Liver (tissue), 9 donors: ENCODE data around the gene TMEM119. TPM values are rescaled to one million over a fixed set of nuclear protein-coding genes. Genes with fewer than 3 reads are reported as not detected.

Experiments used
- DNase-seq: peaks from one replicate; pipeline ENCODE4 v3.0.0-alpha.2; 2017; ENCODE audit warnings: low spot score
- H3K27ac ChIP-seq, 2 donors: one replicate each; pipeline ENCODE4 v1.7.0; 2013; ENCODE audit warnings: inconsistent platforms in 2 of 2, low read length in 2 of 2, control low read depth in 1 of 2, low read depth in 1 of 2, mild to moderate bottlenecking in 1 of 2
- H3K27me3 ChIP-seq, 4 donors: one replicate each; pipeline versions ENCODE4 v1.6.1 to v1.7.0; 2013; ENCODE audit warnings: low read length in 3 of 4, inconsistent platforms in 1 of 4, mild to moderate bottlenecking in 1 of 4, moderate library complexity in 1 of 4; ENCODE audit not compliant: control insufficient read depth in 4 of 4, insufficient read depth in 4 of 4
- H3K36me3 ChIP-seq, 4 donors: one replicate each; pipeline versions ENCODE4 v1.6.1 to v1.7.0; 2013; ENCODE audit warnings: low read length in 3 of 4, mild to moderate bottlenecking in 3 of 4, low read depth in 1 of 4, moderate library complexity in 1 of 4; ENCODE audit not compliant: control insufficient read depth in 4 of 4, insufficient read depth in 3 of 4
- H3K4me1 ChIP-seq, 4 donors: one replicate each; pipeline versions ENCODE4 v1.6.1 to v1.7.0; 2013; ENCODE audit warnings: low read length in 3 of 4, mild to moderate bottlenecking in 3 of 4, moderate library complexity in 1 of 4; ENCODE audit not compliant: control insufficient read depth in 4 of 4, insufficient read depth in 4 of 4
- H3K4me3 ChIP-seq, 3 donors: one replicate each; pipeline versions ENCODE4 v1.6.1 to v1.7.0; 2013; ENCODE audit warnings: low read length in 3 of 3, control low read depth in 1 of 3, low read depth in 1 of 3, mild to moderate bottlenecking in 1 of 3
- H3K9ac ChIP-seq, 2 donors: one replicate each; pipeline ENCODE4 v1.7.0; 2013; ENCODE audit warnings: low read length in 2 of 2, mild to moderate bottlenecking in 2 of 2, moderate library complexity in 2 of 2, control low read depth in 1 of 2, low read depth in 1 of 2
- H3K9me3 ChIP-seq, 4 donors: one replicate each; pipeline versions ENCODE4 v1.6.1 to v1.7.0; 2013; ENCODE audit warnings: low read length in 3 of 4; ENCODE audit not compliant: control insufficient read depth in 4 of 4
- ATF3 ChIP-seq: IDR thresholded peaks from 2 replicates; pipeline ENCODE4 v1.6.1; 2016; ENCODE audit warnings: antibody characterized with exemption
- CTCF ChIP-seq: fragments of 150-350 bp; IDR thresholded peaks from 2 replicates; pipeline ENCODE4 v1.5.1; 2017; ENCODE audit warnings: improper control_type of control experiment, low read depth, low read length; ENCODE audit not compliant: missing input control
- EGR1 ChIP-seq, 2 donors: IDR thresholded peaks; 2 replicates each; pipeline ENCODE4 v1.6.1; 2016 to 2018; ENCODE audit warnings: antibody characterized with exemption in 2 of 2, low read depth in 2 of 2
- FOXA1 ChIP-seq: IDR thresholded peaks from 2 replicates; pipeline ENCODE4 v1.6.1; 2016; ENCODE audit warnings: antibody characterized with exemption
- FOXA2 ChIP-seq: IDR thresholded peaks from 2 replicates; pipeline ENCODE4 v1.6.1; 2016; ENCODE audit warnings: antibody characterized with exemption
- GABPA ChIP-seq, 2 donors: IDR thresholded peaks in 1 of 2; conservative IDR thresholded peaks in 1 of 2; 2 replicates each; pipeline ENCODE4 v1.6.1; 2016; ENCODE audit warnings: antibody characterized with exemption in 2 of 2, mild to moderate bottlenecking in 1 of 2, moderate library complexity in 1 of 2
- HNF4A ChIP-seq, 2 donors: conservative IDR thresholded peaks; 2 replicates each; pipeline ENCODE4 v1.6.1; 2016; ENCODE audit warnings: antibody characterized with exemption in 2 of 2, mild to moderate bottlenecking in 2 of 2
- HNF4G ChIP-seq: IDR thresholded peaks from 2 replicates; pipeline ENCODE4 v1.6.1; 2016; ENCODE audit warnings: antibody characterized with exemption
- JUND ChIP-seq, 2 donors: IDR thresholded peaks; 2 replicates each; pipeline ENCODE4 v1.6.1; 2016; ENCODE audit warnings: antibody characterized with exemption in 2 of 2
- MAX ChIP-seq: IDR thresholded peaks from 2 replicates; pipeline ENCODE4 v1.6.1; 2016; ENCODE audit warnings: antibody characterized with exemption
- NR2F2 ChIP-seq: IDR thresholded peaks from 2 replicates; pipeline ENCODE4 v1.6.1; 2016; ENCODE audit warnings: antibody characterized with exemption
- RAD21 ChIP-seq, 2 donors: IDR thresholded peaks; 2 replicates each; pipeline ENCODE4 v1.6.1; 2016; ENCODE audit warnings: antibody characterized with exemption in 2 of 2, mild to moderate bottlenecking in 2 of 2
- REST ChIP-seq: IDR thresholded peaks from 2 replicates; pipeline ENCODE4 v1.6.1; 2016; ENCODE audit warnings: antibody characterized with exemption, mild to moderate bottlenecking
- RXRA ChIP-seq, 2 donors: IDR thresholded peaks; 2 replicates each; pipeline ENCODE4 v1.6.1; 2017 to 2018; ENCODE audit warnings: antibody characterized with exemption in 2 of 2, mild to moderate bottlenecking in 1 of 2
- SP1 ChIP-seq: IDR thresholded peaks from 2 replicates; pipeline ENCODE4 v1.6.1; 2018; ENCODE audit warnings: antibody characterized with exemption, mild to moderate bottlenecking
- TAF1 ChIP-seq: conservative IDR thresholded peaks from 2 replicates; pipeline ENCODE4 v1.6.1; 2016; ENCODE audit warnings: antibody characterized with exemption, mild to moderate bottlenecking
- YY1 ChIP-seq: IDR thresholded peaks from 2 replicates; pipeline ENCODE4 v1.6.1; 2016; ENCODE audit warnings: antibody characterized with exemption, mild to moderate bottlenecking
- ZBTB33 ChIP-seq: IDR thresholded peaks from 2 replicates; pipeline ENCODE4 v1.6.1; 2016; ENCODE audit warnings: antibody characterized with exemption
- WGBS: extraction: QIAGEN DNeasy Blood & Tissue Kit; methylation state at CpG from one replicate; pipeline ENCODE4 v1.1.7; 2013; 5-methylcytosine and 5-hydroxymethylcytosine counted together
- polyA plus RNA-seq, 2 donors: library from polyadenylated mRNA; stranded (reverse) in 1 of 2; unstranded in 1 of 2; fragments of 200-250 nt in 1 of 2; fragments of >200 nt in 1 of 2; fragmentation: Nextera tagmentation in 1 of 2; extraction: Ambion mirVana in 1 of 2; gene quantifications; one replicate each; pipeline versions ENCODE4 v1.2.1 to v1.2.3, GENCODE V29; 2013 to 2015
- total RNA-seq, 2 donors: library from RNA; depleted of rRNA; stranded (reverse); fragments of >200 nt; gene quantifications; one replicate each; pipeline ENCODE4 v1.2.3, GENCODE V29; 2014
- donor health status: healthy.
- donor health status: healthy.
- donor health status: healthy.
- donor health status: healthy.
- donor health status: healthy.

TMEM119 gene
- total and polyA plus RNA-seq, 4 donors, result 0.14 to 2.6 (median 0.38) TPM

- H3K36me3 ChIP-seq, result peaks cover 6 to 51% (median 41%) of the 10 kb centered on the region in 4 donors
- no peaks in the 10 kb centered on the region for H3K27me3 ChIP-seq
- H3K27ac ChIP-seq, result no peak overlapping the region
- whole genome bisulfite sequencing, result 78% methylated on average over 9 of the region's 9 CpGs
- H3K9ac ChIP-seq, result no peak overlapping the region
- TF ChIP-seq JUND (IDR thresholded peaks at IDR 0.05) (no peak), RXRA (IDR thresholded peaks at IDR 0.05) (no peak), MAX (no peak), RAD21 (IDR thresholded peaks at IDR 0.05) (no peak), FOXA1 (no peak), HNF4G (no peak), CTCF (no peak), GABPA (IDR thresholded peaks at IDR 0.05 in 1 of 2, conservative IDR thresholded peaks at IDR 0.05 in 1 of 2) (no peak), NR2F2 (no peak), ATF3 (no peak), FOXA2 (no peak), SP1 (no peak), EGR1 (IDR thresholded peaks at IDR 0.05; ENCODE audit: low read depth in 2 of 2) (no peak), REST (no peak), TAF1 (no peak), ZBTB33 (no peak), YY1 (no peak)
- DNase-seq, result no peak
- H3K4me3 ChIP-seq, result no peak overlapping the region
- H3K4me1 ChIP-seq, result peaks cover 0 to 1% (median 0%) of the 10 kb centered on the region in 4 donors
- no peaks in the 10 kb centered on the region for H3K9me3 ChIP-seq
Observed at GRCh38 chr12:108547686-108548085, 50.2 kb downstream of the TMEM119 start.

GRCh38 chr12:108543652-108544051, 54.2 kb downstream of the TMEM119 start:
- Histone ChIP-seq H3K9ac (no peak overlapping the region), H3K9me3 (no peaks in the 10 kb centered on the region), H3K4me1 (peaks cover 0 to 3% (median 0%) of the 10 kb centered on the region in 4 donors), H3K36me3 (peaks cover 8 to 55% (median 42%) of the 10 kb centered on the region in 4 donors), H3K27me3 (no peaks in the 10 kb centered on the region), H3K4me3 (no peak overlapping the region), H3K27ac (no peak overlapping the region)
- TF ChIP-seq SP1, result no peak
- TF ChIP-seq RXRA (IDR thresholded peaks at IDR 0.05), result no peak
- no peak for TF ChIP-seq NR2F2
- TF ChIP-seq HNF4A (conservative IDR thresholded peaks at IDR 0.05), result no peak
- no peak for TF ChIP-seq EGR1 (IDR thresholded peaks at IDR 0.05; ENCODE audit: low read depth in 2 of 2)
- TF ChIP-seq FOXA1, result no peak
- no peak for TF ChIP-seq TAF1
- TF ChIP-seq HNF4G, result no peak
- TF ChIP-seq ZBTB33, result no peak
- no peak for TF ChIP-seq YY1
- TF ChIP-seq FOXA2, result no peak
- no peak for TF ChIP-seq GABPA (IDR thresholded peaks at IDR 0.05 in 1 of 2, conservative IDR thresholded peaks at IDR 0.05 in 1 of 2)
- DNase-seq, result no peak
- 97% methylated on average over 3 of the region's 3 CpGs for WGBS
